Right cardiac atrium (tissue), 5 donors: Measurements from ENCODE around the gene ARSA. TPM values are rescaled to one million over a fixed set of nuclear protein-coding genes. Genes with fewer than 3 reads are reported as not detected.
"Not testable (repeated sequence)": the region's sequence is repeated elsewhere in the genome, so short reads cannot be mapped to it uniquely, and the experiment has no call there.

Source experiments
- ATAC-seq, 2 donors: fragments of 200-7000 bp; cut with Tn5 transposase; one replicate each; pipeline versions ENCODE4 v1.8.0 to v1.9.1; 2020; ENCODE audit warnings: moderate library complexity in 2 of 2, mild to moderate bottlenecking in 1 of 2
- DNase-seq, 3 donors: peaks; one replicate each; pipeline ENCODE4 v3.0.0-alpha.2; 2020
- H3K27ac ChIP-seq: one replicate; pipeline ENCODE4 v1.5.1; 2013; ENCODE audit warnings: mild to moderate bottlenecking, low read length, control low read depth, moderate library complexity
- H3K27me3 ChIP-seq: one replicate; pipeline ENCODE4 v1.6.1; 2013; ENCODE audit not compliant: control insufficient read depth, insufficient read depth
- H3K4me1 ChIP-seq: one replicate; pipeline ENCODE4 v1.6.1; 2013; ENCODE audit warnings: low read length; ENCODE audit not compliant: control insufficient read depth, insufficient read depth
- H3K4me3 ChIP-seq: one replicate; pipeline ENCODE4 v1.5.1; 2013; ENCODE audit warnings: low read length, control low read depth
- H3K9me3 ChIP-seq: one replicate; pipeline ENCODE4 v1.6.1; 2013; ENCODE audit warnings: low read length; ENCODE audit not compliant: control insufficient read depth
- WGBS: extraction: QIAGEN DNeasy Blood & Tissue Kit; methylation state at CpG from one replicate; pipeline ENCODE4 v1.1.7; 2013; 5-methylcytosine and 5-hydroxymethylcytosine counted together
- intact Hi-C, 4 donors: fragments of 100-400 bp; cut with DNase I; formaldehyde crosslinking; loops; one replicate each; pipeline versions ENCODE4 v1.11.0 to v1.14.0; 2022 to 2023
- polyA plus RNA-seq: library from polyadenylated mRNA; stranded (reverse); fragments of 200-250 nt; gene quantifications from one replicate; pipeline ENCODE4 v1.2.3, GENCODE V29; 2013
- total RNA-seq, 4 donors: library from RNA; stranded (reverse); fragmentation: NEBNext Ultra II Directional; extraction: Animal tissue kit (Norgen Biotek cat#: 25700); gene quantifications; one replicate each; pipeline ENCODE4 v1.2.1, GENCODE V29; 2021
- donor health status: healthy with polysubstance abuse.
- donor health status: DM: no; HTN: yes; CAD: no.
- donor health status: DM: no; HTN: no; CAD: no.
- donor health status: DM: no; HTN: yes; CAD: no; lungs with severe emphysema.
- donor health status: DM: yes; HTN: yes; CAD: no.

ARSA gene
- total and polyA plus RNA-seq, 5 donors = 30.3 to 37.0 (median 32.7) TPM

DNA sequence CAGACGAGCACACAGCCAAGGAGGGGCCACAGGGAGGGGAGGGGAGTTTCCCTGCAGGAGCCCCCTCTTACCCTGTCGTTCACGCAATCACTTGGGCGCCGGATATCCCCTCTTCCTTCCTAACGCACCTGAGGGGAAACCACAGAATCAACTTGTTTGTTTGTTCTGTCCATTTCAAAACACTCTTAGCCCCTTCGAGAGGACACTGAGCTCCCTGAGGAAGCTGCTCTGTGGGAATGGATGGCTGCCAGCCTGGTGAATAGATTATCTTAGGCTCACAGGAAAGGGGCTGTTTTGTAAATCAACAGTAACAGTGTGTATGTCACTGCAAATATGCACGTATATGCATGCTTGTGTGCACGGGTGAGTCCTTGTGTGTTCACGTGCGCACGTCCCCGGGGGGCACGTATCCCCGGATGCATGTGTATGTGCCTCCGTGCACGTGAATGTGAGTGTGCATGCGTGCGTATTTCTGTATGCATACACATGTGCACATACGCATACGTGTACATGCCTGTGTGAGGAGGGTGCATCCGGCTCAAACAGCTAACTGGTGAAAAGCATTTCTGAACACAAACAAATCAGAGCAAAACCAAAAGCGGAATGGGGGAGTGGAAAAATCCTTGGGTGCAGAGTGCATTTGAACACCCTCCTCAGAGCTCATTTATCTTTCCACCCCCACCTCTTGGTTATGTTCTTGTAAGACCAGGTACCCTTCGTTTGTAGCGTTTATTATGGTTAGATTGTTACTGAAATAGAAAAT is 7.2 kb downstream of the ARSA start:
- WGBS = 18% methylated on average over 25 of the region's 25 CpGs
- intact Hi-C loops = no loop called here

DNA sequence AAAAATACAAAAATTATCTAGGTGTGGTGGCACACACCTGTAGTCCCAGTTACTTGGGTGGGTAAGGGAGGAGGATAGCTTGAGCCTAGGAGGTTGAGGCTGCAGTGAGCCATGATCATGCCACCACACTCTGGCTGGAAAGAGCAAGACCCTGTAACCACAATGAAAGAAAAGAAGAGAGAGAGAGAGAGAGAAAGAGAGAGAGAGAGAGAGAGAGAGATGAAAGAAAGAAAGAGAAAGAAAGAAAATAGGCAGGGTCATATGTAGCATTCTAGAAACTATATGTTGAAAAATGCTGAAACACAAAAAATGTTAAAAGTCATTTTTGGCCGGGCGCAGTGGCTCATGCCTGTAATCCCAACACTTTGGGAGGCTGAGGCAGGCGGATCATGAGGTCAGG is 13.7 kb downstream of the ARSA start:
- H3K27me3 ChIP-seq, H3K9me3 ChIP-seq, intact Hi-C loops, H3K4me1 ChIP-seq, H3K4me3 ChIP-seq, ATAC-seq, H3K27ac ChIP-seq, DNase-seq: not testable (repeated sequence)
- 84% methylated on average over 3 of the region's 3 CpGs for WGBS

More for the DNA sequence above, 7.2 kb downstream of the ARSA start:
- DNase-seq (peak in 1 of 3 donors; percentile 92), ATAC-seq (peak; percentile 75 to 81)
- Histone ChIP-seq H3K4me1 (no peaks in the 10 kb centered on the region), H3K27me3 (no peaks in the 10 kb centered on the region), H3K27ac (no peak overlapping the region), H3K4me3 (no peak overlapping the region), H3K9me3 (no peaks in the 10 kb centered on the region)

- intact Hi-C loops = no loop called here
- H3K27me3 ChIP-seq = no peaks in the 10 kb centered on the region
- H3K4me3 ChIP-seq = no peak overlapping the region
- 64% methylated on average over 22 of the region's 22 CpGs for WGBS
- no peak overlapping the region for H3K27ac ChIP-seq
- no peaks in the 10 kb centered on the region for H3K9me3 ChIP-seq
- ATAC-seq = peak; percentile 70 to 79
- H3K4me1 ChIP-seq = no peaks in the 10 kb centered on the region
- peak in 2 of 3 donors; percentile 53 to 84 for DNase-seq
These were observed 14.5 kb downstream of the ARSA start for GRCh38 chr22:50613291-50613981.

DNA sequence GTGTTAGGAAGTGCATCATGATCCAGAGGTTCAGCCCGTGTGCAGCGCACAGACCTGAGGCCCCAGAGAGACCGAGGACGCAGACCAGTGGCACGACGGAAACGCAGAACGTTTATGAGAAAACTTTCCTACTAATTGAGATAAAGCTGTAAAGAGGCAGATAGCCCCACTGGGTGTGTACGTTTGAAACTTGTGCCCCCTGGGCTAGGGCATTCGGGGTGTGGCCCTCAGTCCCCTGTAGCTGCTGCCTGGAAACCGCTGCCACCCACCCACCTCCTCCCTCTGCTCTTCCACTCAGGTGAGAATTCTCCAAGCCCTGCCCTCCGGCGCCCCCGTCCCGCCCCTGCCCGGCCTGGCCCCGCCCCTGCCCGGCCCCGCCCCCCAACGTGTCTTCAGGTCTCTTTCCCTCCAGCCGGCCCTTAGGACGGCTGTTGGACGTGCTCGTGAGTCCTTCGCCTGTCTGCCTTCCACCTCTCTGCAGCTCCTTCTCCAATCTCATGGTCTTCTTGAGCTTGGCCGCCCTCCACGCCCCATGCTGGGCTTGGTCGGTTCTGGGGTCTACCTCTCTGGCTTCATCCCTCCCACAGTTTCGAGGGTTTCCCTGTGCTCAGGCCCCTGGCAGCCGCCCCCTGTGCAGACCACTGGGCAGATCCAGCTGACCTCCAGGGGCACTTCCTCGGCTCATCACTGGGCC is 15.3 kb downstream of the ARSA start:
- peak; percentile 29 to 54 for ATAC-seq
- H3K4me3 ChIP-seq = no peak overlapping the region
- H3K9me3 ChIP-seq = no peaks in the 10 kb centered on the region
- no peak overlapping the region for H3K27ac ChIP-seq
- no peak for DNase-seq
- intact Hi-C loops = no loop called here
- no peaks in the 10 kb centered on the region for H3K27me3 ChIP-seq
- no peaks in the 10 kb centered on the region for H3K4me1 ChIP-seq
- 31% methylated on average over 31 of the region's 31 CpGs for WGBS

- H3K4me3 ChIP-seq = no peak overlapping the region
- intact Hi-C loops = no loop called here
- no peaks in the 10 kb centered on the region for H3K9me3 ChIP-seq
- WGBS = 66% methylated on average over 6 of the region's 6 CpGs
- H3K27ac ChIP-seq = no peak overlapping the region
- DNase-seq (no peak), ATAC-seq (no peak)
- no peaks in the 10 kb centered on the region for H3K4me1 ChIP-seq
- H3K27me3 ChIP-seq = no peaks in the 10 kb centered on the region
These were observed 15.8 kb downstream of the ARSA start for GRCh38 chr22:50612168-50612527.

DNA sequence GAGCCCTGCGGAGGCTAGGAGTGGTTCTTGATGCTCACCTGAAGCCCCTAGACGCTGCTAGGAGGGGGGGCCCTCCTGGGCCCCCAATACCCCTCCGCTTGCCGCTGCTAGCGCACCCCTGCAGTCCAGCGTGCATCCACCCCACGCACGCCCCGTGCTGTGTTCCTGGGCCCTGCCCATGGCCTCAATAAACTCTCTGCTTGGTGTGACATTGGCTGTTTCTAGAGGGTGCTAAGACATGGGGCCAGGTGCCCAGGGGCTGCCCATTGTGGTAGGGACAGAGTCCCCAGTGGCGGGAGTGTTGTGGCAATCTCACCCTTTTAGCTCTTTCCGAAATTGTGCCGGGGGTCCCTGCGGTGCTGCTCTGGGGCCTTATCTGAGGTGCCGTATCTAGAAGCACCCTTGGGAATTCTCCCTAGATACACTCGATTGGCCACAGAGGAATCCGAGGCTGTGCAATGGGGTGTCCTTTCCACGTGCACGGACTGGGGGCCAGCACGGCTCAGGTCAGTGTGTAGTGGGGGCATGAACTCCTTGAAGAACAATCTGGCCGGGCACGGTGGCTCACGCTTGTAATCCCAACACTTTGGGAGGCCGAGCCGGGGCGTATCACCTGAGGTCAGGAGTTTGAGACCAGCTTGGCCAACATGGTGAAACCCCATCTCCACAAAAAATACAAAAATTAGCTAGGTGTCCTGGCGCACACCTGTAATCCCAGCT is 16.5 kb downstream of the ARSA start:
- intact Hi-C loops = no loop called here
- Histone ChIP-seq H3K27me3 (no peaks in the 10 kb centered on the region), H3K4me1 (no peaks in the 10 kb centered on the region)

DNA sequence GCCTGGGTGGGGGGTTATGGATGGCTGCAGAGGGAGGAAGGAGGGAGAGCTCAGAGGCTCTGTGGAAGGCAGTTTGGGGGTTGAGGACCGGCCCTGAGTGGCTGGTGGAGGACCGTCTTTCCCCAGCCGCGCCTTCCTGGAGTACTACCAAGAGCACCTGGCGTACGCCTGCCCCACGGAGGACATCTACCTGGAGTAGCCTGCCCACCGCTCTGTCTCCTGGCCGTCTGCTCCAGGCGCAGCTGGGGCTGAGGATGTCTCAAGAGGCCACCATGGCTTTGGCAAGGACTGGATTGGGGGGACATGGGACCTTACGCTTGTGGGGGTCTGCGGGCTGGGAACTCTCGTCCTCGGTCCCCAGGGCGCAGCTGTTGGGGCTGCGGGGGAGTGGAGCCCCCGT is 17.4 kb downstream of the ARSA start:
- no peaks in the 10 kb centered on the region for H3K9me3 ChIP-seq
- intact Hi-C loops = no loop called here
- WGBS = 87% methylated on average over 17 of the region's 17 CpGs
- no peaks in the 10 kb centered on the region for H3K4me1 ChIP-seq
- H3K27ac ChIP-seq = no peak overlapping the region
- DNase-seq (no peak), ATAC-seq (no peak)
- no peak overlapping the region for H3K4me3 ChIP-seq
- H3K27me3 ChIP-seq = no peaks in the 10 kb centered on the region

More for the DNA sequence above, 16.5 kb downstream of the ARSA start:
- H3K27ac ChIP-seq = no peak overlapping the region
- ATAC-seq (no peak), DNase-seq (no peak)
- no peak overlapping the region for H3K4me3 ChIP-seq
- H3K9me3 ChIP-seq = no peaks in the 10 kb centered on the region
- whole genome bisulfite sequencing = 88% methylated on average over 26 of the region's 26 CpGs

DNA sequence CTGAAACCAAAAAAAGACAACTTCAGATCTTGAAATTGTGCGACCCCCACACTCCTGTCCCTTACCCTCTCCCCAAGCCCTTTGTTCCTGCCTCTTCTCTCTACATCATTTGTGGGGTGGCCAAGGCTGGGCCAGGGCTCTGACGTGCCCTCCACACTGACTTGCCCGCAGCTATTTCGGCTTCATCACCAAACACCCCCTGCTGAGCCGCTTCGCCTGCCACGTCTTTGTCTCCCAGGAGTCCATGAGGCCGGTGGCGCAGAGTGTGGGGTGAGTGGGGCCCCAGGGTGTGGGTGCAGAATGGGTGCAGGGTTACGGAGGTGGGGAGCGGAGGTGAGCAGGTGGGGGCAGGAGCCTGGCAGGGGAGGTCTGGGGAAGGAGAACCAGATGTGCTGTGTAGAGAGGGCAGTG is 17.9 kb downstream of the ARSA start:
- Histone ChIP-seq H3K9me3 (no peaks in the 10 kb centered on the region), H3K4me3 (no peak overlapping the region), H3K27ac (no peak overlapping the region), H3K27me3 (no peaks in the 10 kb centered on the region), H3K4me1 (no peaks in the 10 kb centered on the region)
- intact Hi-C loops = no loop called here
- WGBS = 85% methylated on average over 11 of the region's 11 CpGs
- DNase-seq = peak in 1 of 3 donors; percentile 38
- ATAC-seq = no peak

DNA sequence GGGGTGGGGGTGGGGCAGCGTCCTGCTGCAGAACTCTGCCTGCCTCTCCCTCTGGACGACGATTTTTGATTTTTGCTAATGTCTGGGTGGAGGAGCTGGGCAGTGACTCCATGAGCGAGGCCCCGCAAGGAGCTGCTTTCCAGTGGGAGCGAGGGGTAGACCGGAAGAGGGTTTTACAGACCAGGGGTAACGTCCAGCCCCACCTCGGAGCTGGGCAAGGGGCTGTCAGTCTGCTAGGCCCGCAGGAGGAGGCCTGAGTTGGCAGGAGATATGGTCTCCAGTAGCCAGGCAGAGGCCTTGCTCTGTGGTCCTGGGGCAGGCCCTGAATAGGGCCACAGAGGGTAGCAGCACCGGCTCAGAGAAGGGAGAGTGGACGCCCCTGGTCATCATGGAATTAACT is 18.4 kb downstream of the ARSA start:
- 80% methylated on average over 12 of the region's 12 CpGs for WGBS
- Histone ChIP-seq H3K4me3 (no peak overlapping the region), H3K27ac (no peak overlapping the region), H3K4me1 (no peaks in the 10 kb centered on the region), H3K9me3 (no peaks in the 10 kb centered on the region), H3K27me3 (no peaks in the 10 kb centered on the region)
- intact Hi-C loops = loop anchor here in 1 of 4 donors (10.0 kb wide), 1 partner anchor 115 kb away; no protein-coding TSS in a partner anchor
- ATAC-seq = no peak
- peak in 1 of 3 donors; percentile 24 for DNase-seq

DNA sequence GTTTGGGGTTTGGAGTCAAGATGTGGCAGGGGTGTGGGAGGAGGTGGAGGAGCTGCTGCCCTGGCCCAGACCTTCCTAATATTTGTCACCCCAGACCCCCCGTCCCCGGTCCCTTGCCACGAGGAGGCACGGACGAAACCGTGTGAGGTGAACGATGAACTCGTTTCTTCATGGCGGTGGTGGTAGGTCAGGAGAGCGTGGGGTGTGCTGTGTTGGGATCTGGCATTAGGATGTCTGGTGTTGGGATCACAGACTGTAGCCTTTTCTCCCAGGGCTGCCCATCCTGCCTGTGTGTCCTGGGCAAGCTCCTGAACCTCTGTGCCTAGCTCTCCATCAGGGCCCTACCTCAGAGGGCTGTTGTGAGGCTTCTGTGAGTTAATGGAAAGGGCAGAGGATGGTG is 19.0 kb downstream of the ARSA start:
- intact Hi-C loops = loop anchor here in 1 of 4 donors (10.0 kb wide), 1 partner anchor 114 kb away; no protein-coding TSS in a partner anchor
- WGBS = 86% methylated on average over 10 of the region's 10 CpGs
- ATAC-seq = no peak
- no peaks in the 10 kb centered on the region for H3K4me1 ChIP-seq
- no peak overlapping the region for H3K27ac ChIP-seq
- DNase-seq = peak in 1 of 3 donors; percentile 23
- no peaks in the 10 kb centered on the region for H3K9me3 ChIP-seq
- no peak overlapping the region for H3K4me3 ChIP-seq
- H3K27me3 ChIP-seq = no peaks in the 10 kb centered on the region
